ENCODE measurements around the gene TTLL5.

TTLL5 gene

GRCh38 chr14:75640876-75641275, 20.2 kb upstream of the TTLL5 start:
- TF ChIP-seq CTCF (IDR thresholded peaks at IDR 0.05; ENCODE audit: borderline replicate concordance, insufficient read depth, low read depth, low read length), result no peak
- H3K4me3 ChIP-seq (ENCODE audit: low read depth, low read length), result no peak overlapping the region

GRCh38 chr14:75643985-75644384, 17.1 kb upstream of the TTLL5 start:
- H3K4me3 ChIP-seq (ENCODE audit: low read depth, low read length), result no peak overlapping the region
- no peak for TF ChIP-seq CTCF (IDR thresholded peaks at IDR 0.05; ENCODE audit: borderline replicate concordance, insufficient read depth, low read depth, low read length)

- H3K4me3 ChIP-seq (ENCODE audit: low read depth, low read length), result no peak overlapping the region
- no peak for TF ChIP-seq CTCF (IDR thresholded peaks at IDR 0.05; ENCODE audit: borderline replicate concordance, insufficient read depth, low read depth, low read length)
Observed at GRCh38 chr14:75645056-75645455, 16.0 kb upstream of the TTLL5 start.

- no peak overlapping the region for H3K4me3 ChIP-seq (ENCODE audit: low read depth, low read length)
- TF ChIP-seq CTCF (IDR thresholded peaks at IDR 0.05; ENCODE audit: borderline replicate concordance, insufficient read depth, low read depth, low read length), result no peak
Observed at GRCh38 chr14:75646762-75647161, 14.3 kb upstream of the TTLL5 start.

- no peak overlapping the region for H3K4me3 ChIP-seq (ENCODE audit: low read depth, low read length)
- TF ChIP-seq CTCF (IDR thresholded peaks at IDR 0.05; ENCODE audit: borderline replicate concordance, insufficient read depth, low read depth, low read length), result no peak
Observed at GRCh38 chr14:75647640-75648039, 13.4 kb upstream of the TTLL5 start.

- no peak overlapping the region for H3K4me3 ChIP-seq (ENCODE audit: low read depth, low read length)
- no peak for TF ChIP-seq CTCF (IDR thresholded peaks at IDR 0.05; ENCODE audit: borderline replicate concordance, insufficient read depth, low read depth, low read length)
Observed at GRCh38 chr14:75648066-75648838, 12.8 kb upstream of the TTLL5 start.

- TF ChIP-seq CTCF (IDR thresholded peaks at IDR 0.05; ENCODE audit: borderline replicate concordance, insufficient read depth, low read depth, low read length), result no peak
- no peak overlapping the region for H3K4me3 ChIP-seq (ENCODE audit: low read depth, low read length)
Observed at GRCh38 chr14:75649337-75649736, 11.7 kb upstream of the TTLL5 start.

Measured in GM12875 (cell line).